CD4-positive, alpha-beta T cell (primary cell): ENCODE measurements around the gene PLXNC1. TPM values are rescaled to one million over a fixed set of nuclear protein-coding genes. Genes with fewer than 3 reads are reported as not detected.

Experiments
- ATAC-seq: fragments of 200-7000 bp; cut with Tn5 transposase; one replicate; pipeline ENCODE4 v1.10.0; 2022; ENCODE audit warnings: mild to moderate bottlenecking; ENCODE audit not compliant: poor library complexity
- CTCF ChIA-PET: fragments of 350-600 bp; sonication (Branson Sonifier 250); formaldehyde crosslinking; loops from one replicate; lab custom pipeline; 2021; ENCODE audit warnings: antibody characterized with exemption, inconsistent platforms; lab: Charles Lee
- POLR2A ChIA-PET: fragments of 350-600 bp; sonication (Branson Sonifier 250); formaldehyde crosslinking; loops from one replicate; lab custom pipeline; 2021; ENCODE audit warnings: antibody characterized with exemption, inconsistent platforms; lab: Charles Lee
- DNase-seq, 14 experiments: peaks; one replicate each; pipeline ENCODE4 v3.0.0-alpha.2; 2013 to 2020; ENCODE audit warnings: mixed read lengths in 2 of 14
- H3K27ac ChIP-seq, 2 donors: one replicate each; pipeline versions ENCODE4 v1.5.1 to v1.7.0; 2013; ENCODE audit warnings: low read length in 2 of 2, low read depth in 1 of 2, mild to moderate bottlenecking in 1 of 2
- H3K27me3 ChIP-seq, 2 experiments: 1 replicate in 1 of 2; 2 replicates in 1 of 2; pipeline versions ENCODE4 v1.6.1 to v1.7.0; 2013; ENCODE audit warnings: low read length in 2 of 2, control low read depth in 1 of 2, mild to moderate bottlenecking in 1 of 2, moderate library complexity in 1 of 2; ENCODE audit not compliant: insufficient read depth in 2 of 2, control insufficient read depth in 1 of 2
- H3K36me3 ChIP-seq: one replicate; pipeline ENCODE4 v1.6.1; 2013; ENCODE audit warnings: low read length, control low read depth; ENCODE audit not compliant: insufficient read depth
- H3K4me1 ChIP-seq: one replicate; pipeline ENCODE4 v1.6.1; 2013; ENCODE audit warnings: low read length, control low read depth; ENCODE audit not compliant: insufficient read depth
- H3K4me3 ChIP-seq: one replicate; pipeline ENCODE4 v1.5.1; 2013; ENCODE audit warnings: mild to moderate bottlenecking, low read length, moderate library complexity
- H3K9me3 ChIP-seq, 2 experiments: 1 replicate in 1 of 2; 2 replicates in 1 of 2; pipeline versions ENCODE4 v1.6.1 to v1.7.0; 2013; ENCODE audit warnings: low read length in 2 of 2, mild to moderate bottlenecking in 2 of 2, control low read depth in 1 of 2, moderate library complexity in 1 of 2; ENCODE audit not compliant: control insufficient read depth in 1 of 2, insufficient read depth in 1 of 2
- H3K27ac Mint-ChIP-seq: one replicate; pipeline ENCODE4 v1.8.0; 2020; ENCODE audit warnings: mixed read lengths
- H3K27me3 Mint-ChIP-seq: one replicate; pipeline ENCODE4 v1.8.0; 2021; ENCODE audit warnings: mixed read lengths
- H3K36me3 Mint-ChIP-seq: one replicate; pipeline ENCODE4 v1.8.0; 2021; ENCODE audit warnings: low read depth, mixed read lengths
- H3K4me1 Mint-ChIP-seq: one replicate; pipeline ENCODE4 v1.8.0; 2021; ENCODE audit warnings: low read depth, mixed read lengths
- H3K4me3 Mint-ChIP-seq: one replicate; pipeline ENCODE4 v1.8.0; 2020; ENCODE audit warnings: mild to moderate bottlenecking, mixed read lengths
- H3K9me3 Mint-ChIP-seq: one replicate; pipeline ENCODE4 v1.8.0; 2020; ENCODE audit warnings: mixed read lengths
- CTCF ChIP-seq: fragments of 200-600 bp; IDR thresholded peaks from one replicate; pipeline ENCODE4 v1.8.0; 2022; ENCODE audit warnings: antibody characterized with exemption, mild to moderate bottlenecking
- intact Hi-C, 2 experiments: fragments of 100-400 bp; cut with DNase I in 1 of 2; cut with micrococcal nuclease in 1 of 2; formaldehyde crosslinking; loops; one replicate each; pipeline versions ENCODE4 v1.15.1 to v1.9.0; 2023 to 2025; cut with DNase I, micrococcal nuclease
- total RNA-seq, 174 experiments: library from RNA in 2 of 174; stranded (reverse) in 2 of 174; gene quantifications; one replicate each; pipeline ENCODE4 v1.2.3 and lab custom pipeline; 2021 to 2026

The PLXNC1 gene
- total RNA-seq, 2 experiments from 2014 or later: 5.2 to 5.3 TPM

- intact Hi-C loops: no loop called here
- ChIA-PET POLR2A (no interaction called here), CTCF (no interaction called here)
- no peaks in the 10 kb centered on the region for H3K4me1 Mint-ChIP-seq
- no peak for TF ChIP-seq CTCF
- H3K9me3 ChIP-seq: no peaks in the 10 kb centered on the region
- H3K27ac ChIP-seq: no peak overlapping the region
- H3K27me3 ChIP-seq: no peaks in the 10 kb centered on the region
- H3K4me3 Mint-ChIP-seq: no peak overlapping the region
- H3K36me3 Mint-ChIP-seq: peaks cover 12% of the 10 kb centered on the region
- H3K9me3 Mint-ChIP-seq: no peaks in the 10 kb centered on the region
- no peaks in the 10 kb centered on the region for H3K27me3 Mint-ChIP-seq
- no peak overlapping the region for H3K27ac Mint-ChIP-seq
- DNase-seq (no peak), ATAC-seq (no peak)
- peaks cover 5% of the 10 kb centered on the region for H3K36me3 ChIP-seq
- H3K4me1 ChIP-seq: peaks cover 4% of the 10 kb centered on the region
- H3K4me3 ChIP-seq: no peak overlapping the region
These were observed 36.8 kb downstream of the PLXNC1 start for GRCh38 chr12:94184995-94185719.

- Mint-ChIP-seq H3K27me3 (no peaks in the 10 kb centered on the region), H3K4me1 (no peaks in the 10 kb centered on the region), H3K36me3 (peaks cover 13% of the 10 kb centered on the region), H3K4me3 (no peak overlapping the region), H3K27ac (no peak overlapping the region), H3K9me3 (no peaks in the 10 kb centered on the region)
- CTCF ChIA-PET: no interaction called here
- H3K27me3 ChIP-seq: no peaks in the 10 kb centered on the region
- H3K4me1 ChIP-seq: peaks cover 3% of the 10 kb centered on the region
- POLR2A ChIA-PET: no interaction called here
- DNase-seq (no peak), ATAC-seq (no peak)
- peaks cover 5% of the 10 kb centered on the region for H3K36me3 ChIP-seq
- intact Hi-C loops: no loop called here
- TF ChIP-seq CTCF: no peak
- no peak overlapping the region for H3K27ac ChIP-seq
- H3K4me3 ChIP-seq: no peak overlapping the region
- no peaks in the 10 kb centered on the region for H3K9me3 ChIP-seq
These were observed 37.4 kb downstream of the PLXNC1 start for GRCh38 chr12:94185801-94186200.

GRCh38 chr12:94186278-94187241, 38.2 kb downstream of the PLXNC1 start:
- H3K36me3 Mint-ChIP-seq: peaks cover 14% of the 10 kb centered on the region
- ATAC-seq (no peak), DNase-seq (no peak)
- H3K9me3 Mint-ChIP-seq: no peaks in the 10 kb centered on the region
- no peaks in the 10 kb centered on the region for H3K27me3 Mint-ChIP-seq
- H3K36me3 ChIP-seq: peaks cover 5% of the 10 kb centered on the region
- ChIA-PET CTCF (no interaction called here), POLR2A (no interaction called here)
- no peak overlapping the region for H3K27ac ChIP-seq
- no peak overlapping the region for H3K4me3 Mint-ChIP-seq
- intact Hi-C loops: no loop called here
- no peaks in the 10 kb centered on the region for H3K4me1 Mint-ChIP-seq
- no peaks in the 10 kb centered on the region for H3K9me3 ChIP-seq
- H3K27me3 ChIP-seq: no peaks in the 10 kb centered on the region
- H3K4me1 ChIP-seq: no peaks in the 10 kb centered on the region
- no peak for TF ChIP-seq CTCF
- no peak overlapping the region for H3K4me3 ChIP-seq
- no peak overlapping the region for H3K27ac Mint-ChIP-seq
